Suppressor macrophage treated with lipopolysaccharide for 4 hours (primary cell): ENCODE data around the gene ATP5F1A.
A peak's percentile ranks its signal among the peaks of the same experiment; 100 is the strongest.
"Not testable (repeated sequence)": the region's sequence is repeated elsewhere in the genome, so short reads cannot be mapped to it uniquely, and the experiment has no call there.

Source experiments
- DNase-seq: peaks from one replicate; pipeline ENCODE4 v3.0.0-alpha.2; 2020

The ATP5F1A gene

DNA sequence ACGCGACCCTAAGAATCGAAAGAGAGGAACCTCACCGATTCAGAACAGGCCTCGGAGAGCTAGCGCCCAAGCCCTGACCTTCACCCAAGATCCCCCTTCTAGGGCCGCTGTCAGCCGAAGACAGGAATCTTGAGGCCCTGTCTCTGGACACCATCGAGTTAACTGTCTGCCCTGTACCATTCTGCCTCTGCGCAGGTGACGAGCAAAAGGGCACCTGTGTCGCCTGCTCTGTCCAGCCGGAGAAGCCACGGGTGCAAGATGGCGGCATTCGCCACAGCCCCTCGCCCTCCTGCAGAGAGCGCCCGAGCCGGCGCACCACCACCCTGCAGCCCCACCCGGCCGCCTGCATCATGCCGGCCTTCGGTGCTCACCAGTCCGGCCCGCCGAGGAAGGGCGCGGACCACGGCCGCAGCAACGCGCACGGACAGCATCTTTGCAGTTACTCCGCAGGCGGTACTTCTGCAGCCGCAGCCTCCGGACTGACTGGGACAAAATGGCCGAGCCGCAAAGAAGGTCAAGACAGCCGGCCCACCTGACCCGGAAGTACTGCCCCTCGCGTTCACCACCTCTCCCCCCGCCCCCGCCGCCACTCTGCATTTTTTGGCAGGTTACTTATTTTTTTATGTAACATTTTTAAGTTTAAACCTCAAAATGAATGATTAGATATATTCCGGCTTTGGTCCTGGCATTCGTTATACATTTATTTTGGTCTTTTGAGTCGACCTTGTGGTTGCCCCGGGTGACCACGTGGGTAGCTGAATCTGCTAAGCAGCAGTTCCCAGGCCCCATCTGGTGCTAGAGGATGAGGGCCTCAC, at the start of gene ATP5F1A:
ATP5F1A (minus strand) TSS at position 496 of the 815 bp plus-strand sequence; CDS start at position 431, 65 bp downstream.
- DNase-seq, result peak; percentile 88

DNA sequence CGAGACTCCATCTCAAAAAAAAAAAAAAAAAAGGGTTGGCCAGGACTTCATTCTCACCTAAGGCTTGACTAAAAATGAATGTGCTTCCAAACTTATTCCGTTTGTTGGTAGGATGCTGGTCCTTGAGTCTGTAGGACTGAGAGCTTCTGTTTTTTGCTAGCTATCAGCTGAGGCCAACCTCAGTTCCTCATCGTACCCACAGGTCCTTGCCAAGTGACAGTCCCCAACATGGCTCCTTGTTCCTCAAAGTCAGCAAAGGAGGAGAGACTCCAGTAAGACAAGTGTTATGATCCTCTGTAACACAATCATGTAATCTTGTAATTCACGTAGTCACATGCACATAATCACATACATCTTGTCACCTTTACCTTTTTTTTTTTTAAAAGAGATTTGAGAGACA, 43.1 kb upstream of the ATP5F1A start:
- DNase-seq, result no peak

DNA sequence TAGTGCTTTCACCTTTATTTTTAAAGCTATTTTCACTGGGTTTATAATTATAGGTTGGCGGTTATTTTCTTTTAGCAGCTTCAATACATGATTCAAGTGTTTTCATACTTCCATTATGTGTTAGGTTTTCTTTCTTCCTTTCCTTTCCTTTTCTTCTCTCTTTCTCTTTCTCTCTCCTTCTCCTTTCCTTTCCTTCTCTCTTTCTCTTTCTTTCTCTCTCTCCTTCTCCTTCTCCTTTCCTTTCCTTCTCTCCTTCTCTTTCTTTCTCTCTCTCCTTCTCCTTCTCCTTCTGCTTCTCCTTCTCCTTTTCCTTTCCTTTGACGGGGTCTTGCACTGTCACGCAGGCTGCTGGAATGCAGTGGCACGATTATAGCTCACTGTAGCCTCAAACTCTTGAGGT, 42.1 kb upstream of the ATP5F1A start:
- no peak for DNase-seq

DNA sequence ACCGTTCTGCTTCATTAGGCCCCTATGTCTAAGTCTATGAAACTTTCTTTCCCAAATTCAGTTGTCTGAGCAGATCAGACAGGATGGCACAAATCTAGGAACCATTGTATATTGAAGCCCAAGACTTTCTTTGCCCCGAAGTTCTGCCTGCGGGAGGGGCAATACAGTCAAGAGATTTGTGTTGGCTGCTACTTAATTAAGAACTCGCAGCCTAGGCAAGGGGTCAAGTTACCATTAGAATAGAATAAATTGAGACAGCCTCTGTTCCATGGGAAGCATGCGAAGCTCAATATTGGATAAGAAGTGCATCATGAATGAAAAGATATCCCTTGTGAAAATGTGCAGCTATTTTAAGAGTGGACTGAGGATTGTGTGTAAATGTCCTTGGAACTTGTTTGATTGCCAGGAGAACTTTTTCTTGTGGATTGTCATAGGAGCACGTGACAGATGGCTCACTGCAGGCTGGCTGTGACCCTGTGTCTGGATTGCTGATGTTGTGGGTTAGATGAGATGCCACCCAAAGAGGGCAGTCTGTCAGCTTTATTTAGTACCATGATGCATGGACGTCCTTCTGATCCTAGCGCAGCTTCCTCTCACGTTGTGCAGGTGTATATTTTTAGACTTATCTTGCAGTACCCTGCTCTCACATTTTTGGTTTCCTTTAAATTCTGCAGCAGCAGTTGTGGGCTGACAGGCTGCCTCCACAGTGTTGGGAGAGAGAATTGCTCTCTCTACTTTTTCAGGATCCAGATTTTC, 37.0 kb upstream of the ATP5F1A start:
- no peak for DNase-seq

DNA sequence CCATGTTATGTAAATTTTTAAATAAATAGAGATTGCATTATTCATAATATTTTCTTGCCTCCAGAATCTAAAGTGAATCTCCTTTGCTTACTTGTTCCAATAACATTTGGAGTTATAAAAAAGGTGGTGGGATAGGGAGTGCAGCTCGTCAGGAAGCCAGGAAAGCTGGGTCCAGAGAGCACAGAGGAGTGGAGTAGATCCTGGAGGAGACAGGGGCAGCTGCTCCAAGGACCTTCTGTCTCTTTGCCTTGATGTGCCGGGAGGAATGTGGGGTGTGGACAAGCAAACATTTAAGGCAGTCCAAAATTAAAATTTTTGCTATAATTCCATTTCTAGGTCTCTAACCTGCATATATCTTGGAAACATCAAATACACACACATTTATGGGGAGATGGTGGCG, 35.4 kb upstream of the ATP5F1A start:
- no peak for DNase-seq

DNA sequence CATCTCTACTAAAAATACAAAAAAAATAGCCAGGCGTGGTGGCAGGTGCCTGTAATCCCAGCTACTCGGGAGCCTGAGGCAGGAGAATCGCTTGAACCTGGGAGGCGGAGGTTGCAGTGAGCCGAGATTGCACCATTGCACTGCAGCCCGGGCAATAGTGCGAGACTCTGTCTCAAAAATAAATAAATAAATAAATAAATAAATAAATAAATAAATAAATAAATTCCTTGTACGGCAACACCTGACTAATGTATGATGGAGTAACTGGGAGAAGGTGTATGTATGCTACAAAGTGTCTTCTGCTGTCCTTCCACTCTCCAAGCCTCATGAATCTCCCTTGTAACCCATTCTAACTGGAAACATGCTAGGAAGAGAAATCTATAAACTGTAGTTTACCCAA, 32.5 kb upstream of the ATP5F1A start:
- not testable (repeated sequence) for DNase-seq

DNA sequence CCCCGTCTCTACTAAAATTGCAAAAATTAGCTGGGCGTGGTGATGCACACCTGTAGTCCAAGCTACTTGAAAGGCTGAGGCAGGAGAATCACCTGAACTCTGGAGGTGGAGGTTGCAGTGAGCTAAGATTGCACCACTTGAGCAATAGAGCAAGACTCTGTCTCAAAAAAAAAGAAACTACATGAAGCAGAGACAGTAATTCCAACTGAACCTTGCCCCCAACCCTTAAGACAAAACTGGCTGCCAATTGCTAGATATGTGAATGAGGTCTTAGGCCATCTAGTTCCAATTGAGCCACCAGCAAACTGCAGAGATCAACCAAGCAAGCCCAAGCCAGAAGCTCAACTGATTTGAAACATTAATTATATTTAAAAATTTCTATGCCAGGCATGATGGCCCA, 32.0 kb upstream of the ATP5F1A start:
- no peak for DNase-seq

DNA sequence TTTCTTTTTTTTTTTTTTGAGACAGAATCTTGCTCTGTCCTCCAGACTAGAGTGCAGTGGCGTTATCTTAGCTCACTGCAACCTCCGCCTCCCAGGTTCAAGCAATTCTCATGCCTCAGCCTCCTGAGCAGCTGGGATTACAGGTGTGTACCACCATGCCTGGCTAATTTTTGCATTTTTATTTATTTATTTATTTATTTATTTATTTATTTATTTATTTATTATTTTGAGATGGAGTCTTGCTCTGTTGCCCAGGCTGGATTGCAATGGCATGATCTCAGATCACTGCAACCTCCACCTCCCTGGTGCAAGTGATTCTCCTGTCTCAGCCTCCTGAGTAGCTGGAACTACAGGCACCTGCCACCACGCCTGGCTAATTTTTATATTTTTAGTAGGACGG, 28.5 kb upstream of the ATP5F1A start:
- DNase-seq, result not testable (repeated sequence)

DNA sequence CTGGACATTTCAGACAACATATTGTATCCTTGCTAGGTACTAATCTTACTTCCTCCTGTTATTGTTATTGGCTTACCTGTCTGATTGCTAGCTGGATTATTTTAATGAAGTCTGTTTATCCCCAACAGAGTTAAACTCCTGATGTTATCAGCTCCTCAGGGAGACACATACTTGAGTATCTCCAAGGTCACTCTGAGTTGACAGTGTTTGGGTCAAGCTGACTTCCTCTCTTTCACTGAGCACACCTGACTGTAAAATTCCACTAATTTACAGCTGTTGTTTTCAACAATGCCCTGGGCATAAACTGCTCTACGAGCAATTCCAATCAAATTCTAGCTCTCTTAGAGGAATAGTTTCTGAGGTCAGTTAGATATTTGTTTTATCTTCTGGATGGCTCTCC, 15.7 kb upstream of the ATP5F1A start:
- no peak for DNase-seq

DNA sequence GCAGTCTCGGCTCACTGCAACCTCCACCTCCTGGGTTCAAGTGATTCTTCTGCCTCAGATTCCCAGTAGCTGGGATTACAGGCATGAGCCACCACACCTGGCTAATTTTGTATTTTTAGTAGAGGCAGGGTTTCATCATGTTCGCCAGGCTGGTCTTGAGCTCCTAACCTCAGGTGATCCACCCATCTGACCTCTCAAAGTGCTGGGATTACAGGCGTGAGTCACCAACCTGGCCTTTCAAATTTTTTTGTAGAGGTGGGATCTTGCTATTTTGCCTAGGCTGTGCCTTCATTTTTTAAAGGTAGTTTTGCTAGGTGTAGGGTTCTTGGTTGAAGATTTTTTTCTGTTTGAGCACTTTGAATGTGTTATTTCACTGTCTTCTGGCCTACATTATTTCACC, 12.3 kb upstream of the ATP5F1A start:
- DNase-seq, result no peak

DNA sequence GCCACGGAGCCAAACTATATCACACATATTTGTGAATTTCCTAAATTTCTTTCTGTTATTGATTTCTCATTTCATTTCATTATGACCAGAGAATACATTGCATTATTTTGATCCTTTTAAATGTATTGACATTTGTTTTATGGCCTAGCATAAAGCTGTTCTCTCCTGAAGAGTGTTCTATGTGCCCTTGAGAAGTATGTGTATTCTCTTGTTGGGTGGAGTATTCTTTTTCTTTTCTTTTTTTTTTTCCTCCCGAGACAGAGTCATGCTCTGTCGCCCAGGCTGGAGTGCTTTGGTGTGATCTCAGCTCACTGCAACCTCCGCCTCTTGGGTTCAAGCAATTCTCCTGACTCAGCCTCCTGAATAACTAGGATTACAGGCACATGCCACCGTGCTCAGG, 11.3 kb upstream of the ATP5F1A start:
- DNase-seq, result no peak

DNA sequence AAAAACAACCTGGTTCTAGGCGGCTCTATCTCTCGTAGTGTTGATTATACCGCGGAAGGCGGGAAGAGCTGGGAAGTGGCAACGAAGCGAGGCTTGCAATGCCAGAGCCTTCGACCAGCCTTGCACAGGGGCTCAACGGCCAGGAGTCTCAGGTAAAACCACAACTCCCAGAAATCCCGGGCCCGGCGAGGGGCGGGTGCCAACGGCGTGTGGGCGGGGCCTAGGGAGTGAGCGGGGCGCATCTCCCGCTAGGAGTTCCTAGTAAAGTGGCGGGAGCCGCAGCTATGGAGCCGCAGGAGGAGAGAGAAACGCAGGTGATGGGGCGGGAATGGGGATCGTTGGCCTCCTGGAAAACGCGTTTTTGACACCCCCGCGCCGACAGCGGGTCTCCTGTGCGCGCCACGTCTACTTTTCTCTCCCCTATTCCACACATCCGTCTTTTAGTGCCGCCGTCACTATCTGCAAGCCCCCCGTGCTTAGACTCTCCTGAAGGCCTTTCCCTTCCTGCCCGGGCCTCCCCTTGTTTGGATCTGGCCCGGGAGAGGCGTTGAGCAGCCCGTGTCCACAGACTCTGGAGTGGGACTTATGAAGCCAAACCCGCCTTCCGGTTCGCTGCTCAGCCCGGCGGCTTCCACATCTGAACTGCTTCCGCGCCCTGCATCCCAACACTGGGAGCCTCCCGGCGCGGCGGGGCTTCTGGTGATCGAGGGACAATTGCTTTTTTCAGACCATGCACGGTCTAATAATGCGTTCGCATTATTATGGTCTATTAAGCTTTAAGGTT, 6.2 kb upstream of the ATP5F1A start, which contains the start of gene HAUS1:
HAUS1 (plus strand) TSS at position 258 of the 784 bp plus-strand sequence; CDS start at position 285, 27 bp downstream.
- DNase-seq, result peak; percentile 83

DNA sequence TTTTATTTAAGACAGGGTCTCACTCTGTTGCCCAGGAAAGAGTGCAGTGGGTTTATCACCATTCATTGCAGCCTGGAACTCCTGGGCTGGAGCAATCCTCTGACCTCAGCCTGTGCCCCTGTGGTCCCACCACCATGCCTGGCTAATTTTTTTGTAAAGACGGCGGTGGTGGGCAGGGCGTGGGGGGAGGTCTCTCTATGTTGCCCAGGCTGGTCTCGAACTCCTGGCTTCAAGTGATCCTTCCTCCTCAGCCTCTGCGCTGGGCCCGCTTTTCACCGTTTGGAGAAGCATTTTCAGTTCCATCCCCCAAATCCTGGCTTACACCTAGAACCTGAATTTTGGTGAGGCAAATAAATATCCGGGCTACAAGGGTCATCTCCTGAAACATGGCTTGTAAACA, 1.4 kb upstream of the ATP5F1A start:
- DNase-seq, result no peak

DNA sequence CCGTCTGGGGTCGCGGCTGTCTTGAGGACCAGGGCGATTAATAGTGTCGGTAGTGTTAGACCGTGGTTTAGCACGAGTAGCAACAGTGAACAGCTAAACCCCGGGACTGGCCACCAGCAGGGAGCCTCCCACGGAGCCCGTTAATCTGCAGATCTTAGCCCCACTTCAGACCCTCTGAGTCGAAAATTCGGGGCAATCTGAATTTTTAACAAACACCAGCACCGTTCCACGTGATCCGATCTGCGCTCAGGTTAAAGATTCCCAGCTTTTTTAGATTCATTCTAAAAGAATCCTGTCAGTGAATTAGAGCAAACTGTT, 479 bp upstream of the ATP5F1A start:
- DNase-seq, result no peak

DNA sequence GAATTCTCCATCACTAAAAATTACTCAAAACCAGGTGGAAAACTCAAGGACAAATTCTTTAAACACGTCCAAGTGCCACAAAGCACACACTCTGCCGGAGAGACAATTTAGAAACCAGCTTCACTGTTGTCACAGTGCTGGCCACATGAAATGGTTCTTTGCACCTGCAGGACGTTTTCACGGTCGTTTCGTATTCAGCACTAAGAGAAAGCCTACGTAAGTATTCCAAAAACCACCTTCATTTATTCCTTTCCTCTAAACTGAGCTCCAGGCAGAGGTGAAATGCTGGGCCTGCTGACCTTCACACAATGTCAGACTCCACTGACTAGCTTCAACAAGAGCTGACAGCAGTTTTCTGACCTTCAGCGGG, 680 bp downstream of the ATP5F1A start:
- DNase-seq, result no peak

DNA sequence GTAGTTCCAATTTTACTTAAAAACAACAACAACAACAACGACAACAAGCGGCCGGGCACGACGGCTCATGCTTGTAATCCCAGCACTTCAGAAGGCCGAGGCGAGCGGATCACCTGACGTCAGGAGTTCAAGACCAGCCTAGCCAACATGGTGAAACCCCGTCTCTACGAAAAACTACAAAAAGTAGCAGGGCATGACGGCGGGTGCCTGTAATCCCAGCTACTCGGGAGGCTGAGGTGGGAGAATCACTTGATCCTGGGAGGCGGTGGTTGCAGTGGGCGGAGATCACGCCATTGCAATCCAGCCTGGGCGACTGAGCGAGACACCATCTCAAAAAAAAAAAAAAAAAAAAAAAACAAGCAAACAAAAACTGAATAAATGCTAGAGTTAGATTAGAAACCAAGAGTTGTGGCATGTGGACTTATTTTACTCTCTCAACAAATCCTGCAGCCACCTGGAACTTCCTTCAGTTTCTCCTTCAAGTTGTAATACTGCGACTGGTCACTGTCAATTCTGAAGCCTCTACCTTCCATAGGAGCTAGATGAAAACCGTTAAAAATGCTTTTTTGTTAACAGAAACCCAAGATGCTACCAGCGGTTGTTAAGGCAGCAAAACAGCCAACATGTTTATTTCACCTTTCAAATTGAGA, 1.3 kb downstream of the ATP5F1A start:
- DNase-seq, result no peak

DNA sequence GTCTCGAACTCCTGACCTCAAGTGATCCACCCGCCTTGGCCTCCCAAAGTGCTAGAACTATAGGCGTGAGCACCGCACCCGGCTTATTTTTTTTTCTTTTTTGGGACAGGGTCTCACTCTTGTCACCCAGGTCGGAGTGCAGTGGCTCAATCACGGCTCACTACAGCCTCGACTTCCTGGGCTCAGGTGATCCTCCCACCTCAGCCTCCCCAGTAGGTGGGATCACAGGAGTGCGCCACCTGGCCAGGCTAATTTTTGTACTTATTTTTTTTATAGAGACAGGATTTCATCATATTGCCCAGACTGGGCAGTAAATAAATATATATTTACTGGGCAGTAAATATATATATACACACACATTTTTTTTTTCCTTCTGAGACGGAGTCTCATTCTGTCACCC, 2.6 kb downstream of the ATP5F1A start:
- no peak for DNase-seq

DNA sequence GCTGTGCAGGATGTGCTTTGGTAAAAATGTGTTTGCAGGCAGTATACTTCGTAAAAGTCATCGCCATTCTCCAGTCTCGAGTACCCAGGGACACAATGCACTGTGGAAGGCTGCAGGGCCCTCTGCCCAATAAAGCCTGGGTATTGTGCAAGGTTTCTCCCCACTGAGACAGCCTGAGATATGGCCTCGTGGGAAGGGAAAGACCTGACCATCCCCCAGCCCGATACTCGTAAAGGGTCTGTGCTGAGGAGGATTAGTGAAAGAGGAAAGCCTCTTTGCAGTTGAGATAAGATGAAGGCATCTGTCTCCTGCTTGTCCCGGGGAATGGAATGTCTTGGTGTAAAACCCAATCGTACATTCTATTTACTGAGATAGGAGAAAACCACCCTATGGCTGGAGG, 9.6 kb downstream of the ATP5F1A start:
- not testable (repeated sequence) for DNase-seq

DNA sequence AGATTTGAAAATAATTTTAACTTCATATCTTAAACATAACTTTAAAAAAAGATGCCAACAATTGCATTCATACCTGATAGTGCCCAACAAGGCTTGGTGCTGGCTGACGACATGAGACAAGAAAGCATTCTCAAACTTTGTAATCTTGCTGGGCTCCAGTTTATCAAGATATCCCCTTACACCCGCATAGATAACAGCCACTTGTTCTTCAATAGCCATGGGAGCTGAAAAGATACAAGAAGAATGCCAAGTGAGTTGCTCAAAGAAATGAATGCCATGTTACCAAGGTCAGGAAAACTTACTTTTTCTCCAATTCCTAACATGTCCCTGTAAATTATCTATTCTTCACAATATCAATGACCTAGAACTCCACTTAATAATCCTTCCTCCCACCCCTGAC, 13.7 kb downstream of the ATP5F1A start:
- DNase-seq, result no peak

DNA sequence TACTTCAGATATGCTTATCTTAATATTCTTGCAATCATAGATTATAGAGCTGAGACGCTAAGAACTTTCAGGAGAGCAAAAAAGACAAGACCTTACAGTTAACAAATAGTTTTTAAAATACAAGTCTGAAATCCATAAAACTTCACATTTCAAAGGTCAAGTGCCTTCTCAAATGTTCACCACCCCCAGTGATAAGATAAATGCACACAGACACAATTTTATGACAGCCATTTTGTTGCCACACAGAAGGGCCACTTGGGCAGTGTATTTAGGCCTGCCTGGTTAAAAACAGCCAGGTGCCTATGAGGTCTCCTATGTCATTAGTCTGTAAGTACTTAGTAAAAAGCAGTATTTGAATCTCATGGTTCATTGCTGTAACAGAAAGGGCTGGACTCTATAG, 17.9 kb downstream of the ATP5F1A start:
- DNase-seq, result no peak

DNA sequence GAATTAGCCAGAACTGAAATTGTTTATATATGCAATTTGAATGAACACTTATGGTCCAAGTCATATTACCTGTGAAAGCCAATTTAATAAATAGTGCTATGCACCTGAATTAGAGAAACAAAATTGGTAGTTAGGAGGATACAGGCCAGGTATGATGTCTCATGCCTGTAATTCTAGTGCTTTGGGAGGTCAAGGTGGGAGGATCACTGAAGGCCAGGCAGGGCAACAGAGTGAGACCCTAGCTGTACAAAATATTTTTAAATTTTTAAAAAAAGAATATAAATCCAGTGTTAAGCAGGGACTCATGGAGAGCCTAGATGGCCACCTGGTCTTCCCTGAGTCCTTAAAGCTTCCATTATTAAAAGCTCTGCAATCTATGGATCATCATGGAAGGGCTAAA, 18.8 kb downstream of the ATP5F1A start:
- no peak for DNase-seq

DNA sequence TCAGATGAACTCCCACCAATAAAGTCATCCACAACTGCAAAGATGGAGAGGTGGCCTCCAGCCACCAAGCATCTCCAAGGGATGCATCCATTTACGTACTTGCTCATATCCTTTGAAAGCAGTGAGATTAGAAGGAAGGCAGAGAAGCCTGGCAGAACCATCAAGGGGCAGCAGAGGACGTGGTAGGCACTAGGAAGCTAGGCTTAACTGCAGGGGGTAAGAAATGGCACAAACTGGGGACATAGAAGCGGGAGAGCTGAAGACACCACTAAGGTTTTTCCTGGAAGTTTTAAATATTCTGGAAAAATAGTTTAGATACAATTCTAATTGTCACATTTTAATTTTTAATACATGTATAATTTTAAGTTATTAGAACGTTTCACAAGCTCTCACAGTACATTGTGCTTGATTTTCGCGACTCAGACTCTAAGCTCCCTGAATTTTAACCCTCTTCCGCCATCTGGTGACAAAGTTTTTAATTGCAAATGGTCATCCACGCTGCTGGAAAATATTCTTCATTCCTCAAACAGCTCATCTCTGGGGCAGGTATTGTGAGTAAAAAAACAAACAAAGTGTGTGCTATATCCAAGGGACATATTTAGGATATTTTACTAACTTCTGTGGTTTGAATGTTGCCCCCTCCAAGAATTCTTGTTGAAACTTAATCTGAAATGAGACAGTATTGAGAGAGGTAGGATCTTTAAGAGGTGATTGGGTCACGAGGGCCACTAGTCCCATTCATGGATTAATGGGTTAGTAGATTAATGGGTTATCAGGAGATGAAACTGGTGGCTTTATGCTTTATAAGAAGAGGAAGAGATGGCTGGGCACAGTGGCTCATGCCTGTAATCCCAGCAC, 24.4 kb downstream of the ATP5F1A start:
- peak; percentile 86 for DNase-seq
